Activated naive CD4-positive, alpha-beta T cell treated with Interleukin-2 at 50 U/mL for 16 hours (primary cell): ENCODE results near the gene LPCAT3.

Experiments used
- DNase-seq: peaks from one replicate; pipeline ENCODE4 v3.0.0-alpha.2; 2020

LPCAT3 gene

DNA sequence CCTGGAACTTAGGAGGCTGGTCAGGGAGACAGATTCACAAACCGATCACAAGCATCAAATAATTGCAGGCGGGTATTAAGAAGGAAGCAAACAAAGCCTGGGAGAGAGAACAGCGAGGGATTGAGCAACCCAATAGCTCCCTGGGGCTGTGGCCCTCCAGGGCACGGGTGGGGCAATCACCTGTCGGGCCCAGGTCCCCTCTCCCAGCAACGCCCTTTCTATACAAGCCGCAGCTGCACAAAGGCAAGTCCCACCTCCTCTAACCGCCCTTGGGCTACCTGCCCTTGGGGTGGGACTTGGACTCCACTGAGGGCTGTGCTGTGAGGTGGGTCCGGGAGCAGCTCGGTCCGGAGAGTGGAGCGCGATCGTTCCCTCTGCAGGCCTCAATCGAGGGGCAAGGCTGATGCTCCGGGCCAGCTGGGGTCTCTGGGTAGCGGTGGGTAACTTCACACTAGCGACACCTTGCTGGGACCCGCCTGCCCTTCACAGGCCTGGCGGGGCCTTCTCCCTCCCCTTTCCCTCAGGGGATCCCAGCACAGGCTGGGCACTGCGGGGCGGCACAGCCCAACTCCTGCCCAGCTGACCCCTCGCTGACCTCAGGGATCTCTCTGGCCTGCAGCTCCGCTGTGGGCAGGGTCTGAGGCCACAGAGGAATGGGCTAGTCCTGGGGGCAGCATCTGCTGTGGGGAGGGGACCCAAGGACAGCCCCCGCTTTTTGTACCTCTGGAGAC, 55.8 kb downstream of the LPCAT3 start:
- no peak for DNase-seq

DNA sequence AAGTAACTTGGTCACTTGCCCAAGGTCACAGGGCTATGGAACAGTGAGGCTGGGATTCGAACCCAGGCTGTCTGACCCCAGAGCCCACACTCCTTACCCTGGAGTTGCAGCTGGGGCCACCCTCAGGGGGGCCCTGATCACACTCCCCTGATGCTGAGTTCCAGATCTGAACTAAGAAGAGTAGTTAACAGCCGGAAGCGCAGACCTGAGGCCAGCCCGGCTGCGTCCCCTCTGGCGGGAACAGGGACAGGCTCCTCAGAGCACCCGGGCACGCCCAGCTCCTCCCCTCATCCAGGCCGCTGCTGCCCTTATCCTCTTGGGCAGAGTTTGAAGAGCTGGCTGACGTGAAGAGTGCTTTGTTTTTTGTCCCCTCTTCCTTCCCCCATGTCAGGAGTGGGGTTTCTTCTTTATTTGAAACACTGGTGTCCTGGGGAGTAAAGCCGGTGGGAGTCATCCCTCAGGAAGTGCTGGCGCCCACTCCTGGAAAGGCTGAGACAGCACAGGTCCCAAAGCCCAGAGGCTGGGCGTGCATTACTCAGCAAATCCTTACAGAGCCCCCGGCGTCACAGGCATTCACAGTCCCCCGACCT, 56.5 kb downstream of the LPCAT3 start:
- peak; percentile 68 for DNase-seq

DNA sequence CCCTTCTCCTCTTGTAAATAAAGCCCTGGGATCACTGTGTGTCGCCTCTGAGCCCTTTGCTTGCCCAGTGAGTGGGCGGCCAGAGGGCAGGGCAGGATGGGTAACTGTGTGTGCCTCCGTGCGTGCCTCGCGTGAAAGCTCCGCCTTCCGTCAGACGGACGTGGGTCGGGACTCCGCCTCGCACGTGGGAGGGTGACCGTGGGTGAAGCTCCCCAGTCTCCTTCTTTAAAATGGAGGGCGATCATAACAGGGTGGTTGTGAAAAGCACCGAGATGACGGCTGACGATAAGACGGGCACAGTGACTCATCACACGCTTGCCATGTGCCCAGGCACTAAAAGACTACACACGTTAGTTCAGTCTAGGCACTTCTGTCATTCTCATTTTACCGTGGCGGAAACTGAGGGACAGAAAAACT, 57.0 kb downstream of the LPCAT3 start:
- DNase-seq, result peak; percentile 97

DNA sequence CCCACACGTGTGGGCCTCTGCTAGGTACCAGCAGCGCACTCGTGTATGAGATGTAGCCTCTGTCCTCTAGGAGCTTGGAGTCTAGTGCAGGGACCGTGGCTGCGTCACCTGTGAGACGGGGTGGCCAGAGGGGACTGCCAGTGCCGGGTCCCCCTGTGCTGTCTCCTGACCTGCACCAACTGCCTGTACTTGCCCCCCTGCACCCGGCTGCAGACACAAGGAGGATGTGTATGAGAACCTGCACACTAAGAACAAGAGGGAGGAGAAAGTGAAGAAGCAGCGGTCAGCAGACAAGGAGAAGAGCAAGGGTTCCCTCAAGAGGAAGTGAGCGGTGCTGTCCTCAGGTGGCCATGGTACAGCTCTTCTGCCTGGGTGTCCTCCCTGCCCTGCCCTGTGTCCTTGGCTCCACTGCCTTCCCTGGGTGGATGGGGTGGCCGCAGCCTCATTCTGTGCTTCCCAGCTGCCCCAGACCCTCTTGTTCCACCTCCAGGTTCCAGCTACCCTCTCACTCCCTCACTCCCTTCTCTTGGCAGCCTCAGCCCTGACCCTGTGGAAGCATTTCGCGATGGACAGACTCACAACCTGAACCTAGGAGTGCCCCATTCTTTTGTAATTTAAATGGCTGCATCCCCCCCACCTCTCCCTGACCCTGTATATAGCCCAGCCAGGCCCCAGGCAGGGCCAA, 57.5 kb downstream of the LPCAT3 start:
- DNase-seq, result peak; percentile 36

DNA sequence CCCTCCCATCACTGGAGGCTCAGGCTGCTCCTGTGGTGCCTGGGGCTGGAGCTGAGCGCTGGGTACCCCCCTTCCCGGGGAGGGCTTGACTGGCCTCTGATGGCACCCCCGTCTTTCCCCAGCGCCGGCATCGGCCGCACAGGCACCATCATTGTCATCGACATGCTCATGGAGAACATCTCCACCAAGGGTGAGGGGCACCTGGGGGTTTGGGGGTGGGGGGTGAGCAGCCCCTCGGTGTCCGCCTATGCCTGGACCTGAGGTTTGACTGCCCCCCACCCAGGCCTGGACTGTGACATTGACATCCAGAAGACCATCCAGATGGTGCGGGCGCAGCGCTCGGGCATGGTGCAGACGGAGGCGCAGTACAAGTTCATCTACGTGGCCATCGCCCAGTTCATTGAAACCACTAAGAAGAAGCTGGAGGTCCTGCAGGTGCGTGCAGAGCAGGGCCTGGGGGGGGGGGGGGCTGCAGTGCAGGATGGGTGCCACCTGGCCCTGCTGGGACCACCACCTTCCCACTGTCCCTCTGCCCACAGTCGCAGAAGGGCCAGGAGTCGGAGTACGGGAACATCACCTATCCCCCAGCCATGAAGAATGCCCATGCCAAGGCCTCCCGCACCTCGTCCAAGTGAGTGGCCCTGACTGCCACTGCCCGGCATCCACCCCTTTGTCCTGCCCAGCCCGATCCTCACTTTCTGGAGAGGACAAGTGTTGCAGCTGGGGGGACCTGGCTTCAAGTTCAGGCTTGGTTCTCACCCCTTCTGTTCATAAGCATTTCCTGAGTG, 58.3 kb downstream of the LPCAT3 start:
- no peak for DNase-seq

DNA sequence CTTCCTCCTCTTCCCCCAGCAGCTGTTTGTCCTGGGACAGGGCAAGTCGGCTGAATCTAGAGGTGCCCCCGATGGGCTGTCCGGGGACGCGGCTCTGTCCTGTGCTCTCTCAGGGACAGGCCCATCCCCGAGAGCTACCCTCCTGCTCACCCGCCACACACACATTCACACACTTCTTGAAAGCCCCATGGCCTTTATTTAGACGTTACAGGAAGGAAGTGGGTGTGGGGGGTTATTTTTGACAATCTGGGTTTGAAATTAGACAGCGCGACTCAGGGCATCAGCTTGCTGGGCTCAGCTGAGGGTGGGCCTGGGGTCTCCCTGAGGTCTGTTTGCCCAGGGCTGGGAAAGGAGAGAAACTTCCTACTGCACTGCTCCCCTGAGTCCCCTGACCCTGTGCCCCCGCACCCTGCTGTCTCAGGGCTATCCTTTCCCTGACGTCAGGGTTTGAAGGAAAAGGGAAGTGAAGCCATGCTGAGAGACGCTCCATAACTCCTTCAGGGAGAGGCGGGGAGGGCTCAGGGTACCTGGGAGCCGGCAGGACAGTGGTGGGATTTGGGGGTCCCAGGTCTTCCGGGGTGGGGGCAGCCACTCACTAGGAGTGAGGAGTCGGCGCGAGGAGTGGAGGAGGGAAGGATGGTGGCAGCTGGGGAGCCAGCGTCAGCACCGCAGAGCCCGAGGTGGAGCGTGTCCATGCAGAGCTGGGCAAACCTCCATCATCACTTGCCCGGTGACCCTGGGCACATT, 59.0 kb downstream of the LPCAT3 start:
- peak; percentile 73 for DNase-seq

DNA sequence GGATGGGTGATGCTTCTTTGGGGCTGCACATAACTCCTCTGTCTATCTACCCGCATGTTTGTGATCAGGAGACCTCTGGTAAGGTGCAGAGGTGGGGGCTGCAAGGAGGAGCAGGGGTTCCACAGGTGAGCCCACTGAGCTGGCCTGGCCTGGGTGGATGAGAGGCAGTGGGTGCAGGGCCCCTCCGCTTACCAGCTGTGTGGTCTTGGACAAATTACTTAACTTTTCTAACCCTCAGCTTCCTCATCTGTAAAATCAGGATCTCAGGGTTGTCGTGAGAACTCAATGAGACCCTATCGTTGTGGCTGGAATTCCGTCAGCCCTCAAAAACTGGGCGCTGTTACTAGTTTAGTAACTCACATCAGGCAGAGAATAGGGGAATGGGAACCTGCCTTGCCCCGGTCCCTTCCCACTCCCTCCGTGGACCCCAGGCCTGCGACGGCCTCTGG, 59.6 kb downstream of the LPCAT3 start:
- DNase-seq, result no peak

DNA sequence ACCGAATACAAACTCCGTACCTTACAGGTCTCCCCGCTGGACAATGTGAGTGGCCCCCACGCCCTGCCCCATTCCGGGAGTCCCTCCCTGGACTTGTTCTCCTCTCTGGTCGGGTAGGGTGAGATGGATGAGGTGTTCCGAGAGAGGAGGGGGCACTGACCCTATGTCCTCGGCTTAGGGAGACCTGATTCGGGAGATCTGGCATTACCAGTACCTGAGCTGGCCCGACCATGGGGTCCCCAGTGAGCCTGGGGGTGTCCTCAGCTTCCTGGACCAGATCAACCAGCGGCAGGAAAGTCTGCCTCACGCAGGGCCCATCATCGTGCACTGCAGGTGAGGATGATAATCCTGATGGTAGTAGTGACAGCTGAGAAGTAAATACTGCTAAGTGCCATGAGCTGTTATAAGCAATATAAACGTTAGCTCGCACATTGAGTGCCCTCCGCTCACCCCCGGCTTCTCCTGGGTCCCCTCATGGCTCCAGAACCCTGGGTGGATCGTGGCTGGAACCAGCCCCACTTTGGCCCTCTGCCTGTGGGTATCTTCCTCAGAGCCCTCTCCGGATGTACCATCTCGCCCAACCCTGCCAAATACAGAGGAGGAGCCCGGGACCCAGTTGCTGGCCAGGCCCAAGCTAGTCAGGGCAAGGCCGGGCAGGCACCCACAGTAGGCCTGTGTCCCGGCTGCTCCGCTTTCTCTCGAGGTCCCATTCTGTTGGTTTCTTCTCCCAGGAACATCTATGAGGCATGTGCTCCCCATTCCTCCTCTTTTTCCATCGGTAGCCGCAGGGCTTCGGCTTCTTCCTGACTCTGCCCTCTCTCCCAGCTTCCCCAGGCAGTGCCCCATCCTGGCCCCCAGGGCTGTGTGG, 60.3 kb downstream of the LPCAT3 start:
- no peak for DNase-seq

DNA sequence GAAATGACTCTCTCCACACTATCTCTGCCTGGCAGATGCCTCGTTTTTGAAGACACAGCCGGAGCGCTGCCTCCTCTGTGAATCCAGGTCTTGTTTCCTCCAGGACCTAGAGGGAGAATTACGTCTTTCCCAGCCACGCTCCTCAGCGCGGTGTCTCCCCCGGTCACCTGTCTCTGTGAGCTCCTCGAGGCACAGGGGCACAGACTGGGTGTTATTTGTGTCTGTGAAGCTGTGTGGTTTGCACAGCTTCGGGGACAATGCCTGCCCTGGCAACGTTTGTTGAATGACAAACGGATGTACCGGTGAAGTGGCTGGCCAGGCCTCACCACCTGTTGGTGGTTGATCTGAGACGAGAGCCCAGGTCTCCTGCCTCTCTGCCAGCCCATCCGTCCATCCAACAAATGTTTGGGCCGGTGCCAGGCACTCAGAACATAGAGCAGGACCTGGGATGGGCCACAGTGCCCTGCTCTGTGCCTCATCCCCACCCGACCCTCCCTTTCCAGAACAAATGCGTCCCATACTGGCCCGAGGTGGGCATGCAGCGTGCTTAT, 61.0 kb downstream of the LPCAT3 start:
- DNase-seq, result no peak

DNA sequence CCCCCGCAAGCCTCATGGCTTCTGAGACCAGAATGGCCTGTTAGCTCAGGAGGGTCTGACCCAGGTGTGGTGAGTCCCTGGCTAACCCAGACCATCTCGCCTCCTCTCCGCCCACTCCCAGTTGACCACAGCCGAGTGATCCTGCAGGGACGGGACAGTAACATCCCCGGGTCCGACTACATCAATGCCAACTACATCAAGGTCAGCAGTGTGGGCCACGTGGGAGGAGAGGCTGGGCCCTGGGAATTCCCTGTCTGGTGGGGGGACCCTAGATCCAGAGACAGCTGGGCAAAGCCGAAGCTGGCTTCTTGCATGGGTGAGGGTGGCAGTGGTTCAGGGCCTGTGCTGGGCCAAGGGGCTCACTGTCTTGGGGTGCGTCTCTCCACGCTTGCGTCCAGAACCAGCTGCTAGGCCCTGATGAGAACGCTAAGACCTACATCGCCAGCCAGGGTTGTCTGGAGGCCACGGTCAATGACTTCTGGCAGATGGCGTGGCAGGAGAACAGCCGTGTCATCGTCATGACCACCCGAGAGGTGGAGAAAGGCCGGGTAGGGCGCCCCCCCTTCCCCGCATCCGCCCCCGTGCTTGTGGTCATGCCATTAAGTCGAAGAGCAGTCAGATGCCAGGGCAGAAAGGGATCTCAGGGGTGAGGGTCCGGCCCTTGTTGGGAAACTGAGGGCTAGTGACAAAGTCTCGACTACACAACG, 62.1 kb downstream of the LPCAT3 start:
- no peak for DNase-seq

DNA sequence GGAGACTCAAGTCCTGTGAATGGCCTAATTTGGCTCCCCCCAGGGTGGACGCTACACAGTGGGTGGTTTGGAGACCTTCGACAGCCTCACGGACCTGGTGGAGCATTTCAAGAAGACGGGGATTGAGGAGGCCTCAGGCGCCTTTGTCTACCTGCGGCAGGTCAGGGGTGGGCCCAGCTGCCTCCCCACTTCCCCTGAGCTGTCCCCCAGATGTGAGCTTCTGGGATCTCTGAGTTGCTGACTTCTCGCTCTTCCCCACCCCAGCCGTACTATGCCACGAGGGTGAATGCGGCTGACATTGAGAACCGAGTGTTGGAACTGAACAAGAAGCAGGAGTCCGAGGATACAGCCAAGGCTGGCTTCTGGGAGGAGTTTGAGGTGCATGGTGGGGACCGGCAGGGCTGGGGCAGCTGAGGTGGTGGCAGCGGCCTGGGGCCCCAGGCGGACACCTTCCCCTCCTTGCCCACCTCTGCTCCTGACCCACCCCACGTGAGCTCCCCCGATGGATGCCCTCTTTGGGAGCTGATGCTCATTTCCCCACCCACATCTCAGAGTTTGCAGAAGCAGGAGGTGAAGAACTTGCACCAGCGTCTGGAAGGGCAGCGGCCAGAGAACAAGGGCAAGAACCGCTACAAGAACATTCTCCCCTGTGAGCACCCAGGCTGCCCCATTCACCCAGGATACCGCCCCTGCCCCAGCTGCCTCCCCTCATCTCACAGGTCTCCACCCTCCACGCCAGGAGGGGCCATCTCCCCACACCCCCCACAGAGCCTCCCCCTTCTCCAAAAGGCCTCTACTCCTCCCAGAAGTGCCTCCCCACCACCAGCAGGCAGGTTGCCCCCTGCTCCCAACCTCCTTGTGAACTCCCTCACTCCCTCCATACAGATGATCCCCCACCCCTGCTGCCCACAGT, 62.9 kb downstream of the LPCAT3 start:
- DNase-seq, result no peak

DNA sequence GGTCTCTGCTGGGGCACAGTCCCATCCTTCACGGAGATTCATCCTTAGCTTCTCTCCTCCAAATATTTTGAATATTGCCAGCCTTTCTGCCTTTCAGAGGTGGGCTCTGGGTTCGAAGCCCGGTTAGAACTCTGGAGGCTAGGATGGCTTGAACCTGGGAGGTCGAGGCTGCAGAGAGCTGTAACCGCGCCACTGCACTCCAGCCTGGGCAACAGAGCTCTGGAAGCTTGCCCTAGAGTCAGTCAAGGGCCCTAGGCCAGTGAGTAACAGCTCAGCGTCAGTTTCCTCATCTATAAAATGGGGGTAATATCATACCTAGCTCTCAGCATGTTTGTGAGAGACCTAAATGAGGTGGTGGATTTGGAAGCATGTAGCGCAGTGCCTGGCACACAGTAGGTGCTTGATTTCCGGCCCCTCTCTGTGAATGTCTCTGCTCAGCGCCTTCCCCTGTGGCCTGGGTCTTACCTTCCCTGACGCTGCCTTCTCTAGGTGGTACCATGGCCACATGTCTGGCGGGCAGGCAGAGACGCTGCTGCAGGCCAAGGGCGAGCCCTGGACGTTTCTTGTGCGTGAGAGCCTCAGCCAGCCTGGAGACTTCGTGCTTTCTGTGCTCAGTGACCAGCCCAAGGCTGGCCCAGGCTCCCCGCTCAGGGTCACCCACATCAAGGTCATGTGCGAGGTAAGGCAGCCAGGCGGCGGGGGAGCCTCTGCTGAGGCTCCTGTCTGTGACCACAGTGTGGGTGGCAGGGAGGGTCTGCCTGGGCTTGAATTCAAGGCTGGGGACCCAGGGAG, 63.8 kb downstream of the LPCAT3 start:
- DNase-seq, result no peak

DNA sequence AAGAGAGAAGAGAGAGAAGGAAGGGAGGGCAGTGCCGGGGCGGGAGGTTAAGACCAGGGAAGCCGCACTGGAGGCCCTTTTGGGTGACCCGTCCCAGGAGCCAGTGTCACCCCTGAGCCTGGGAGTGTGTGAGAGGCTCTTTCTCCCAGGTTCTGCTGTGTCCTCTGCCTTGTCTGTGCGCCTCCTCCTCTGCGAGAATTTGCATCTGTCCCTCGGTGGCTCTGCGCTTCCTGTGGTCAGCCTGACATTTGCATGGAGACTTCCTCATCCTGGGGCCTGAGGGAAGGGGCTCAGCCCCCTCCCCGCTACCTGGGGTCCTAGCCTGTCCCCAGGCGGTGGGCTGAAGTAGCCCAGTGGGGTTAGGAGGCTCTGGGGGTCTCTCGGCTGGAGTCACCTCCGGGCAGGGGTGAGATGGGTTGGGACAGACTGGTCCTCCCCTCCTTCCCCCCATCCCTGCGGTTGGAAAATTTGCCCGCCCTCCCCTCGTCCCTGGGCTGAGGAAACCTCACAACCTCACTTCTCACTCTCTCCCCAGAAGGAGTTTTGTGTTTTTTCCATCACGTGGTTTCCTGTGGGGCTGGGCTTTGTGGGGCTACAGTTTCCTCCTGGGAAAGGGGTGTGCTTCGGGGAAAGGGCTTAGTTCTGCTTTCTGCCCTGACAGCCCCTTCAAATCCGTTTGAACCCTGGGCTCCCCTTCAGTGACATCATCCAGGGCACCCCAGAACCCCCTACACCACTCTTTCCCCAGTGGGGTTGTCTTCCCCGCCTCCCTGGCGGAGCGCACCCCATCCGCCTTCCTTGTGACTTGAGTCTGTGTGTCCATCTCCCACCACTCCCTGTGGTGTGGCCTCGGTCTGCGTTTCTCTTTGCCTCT, 64.6 kb downstream of the LPCAT3 start:
- DNase-seq, result peak; percentile 82

DNA sequence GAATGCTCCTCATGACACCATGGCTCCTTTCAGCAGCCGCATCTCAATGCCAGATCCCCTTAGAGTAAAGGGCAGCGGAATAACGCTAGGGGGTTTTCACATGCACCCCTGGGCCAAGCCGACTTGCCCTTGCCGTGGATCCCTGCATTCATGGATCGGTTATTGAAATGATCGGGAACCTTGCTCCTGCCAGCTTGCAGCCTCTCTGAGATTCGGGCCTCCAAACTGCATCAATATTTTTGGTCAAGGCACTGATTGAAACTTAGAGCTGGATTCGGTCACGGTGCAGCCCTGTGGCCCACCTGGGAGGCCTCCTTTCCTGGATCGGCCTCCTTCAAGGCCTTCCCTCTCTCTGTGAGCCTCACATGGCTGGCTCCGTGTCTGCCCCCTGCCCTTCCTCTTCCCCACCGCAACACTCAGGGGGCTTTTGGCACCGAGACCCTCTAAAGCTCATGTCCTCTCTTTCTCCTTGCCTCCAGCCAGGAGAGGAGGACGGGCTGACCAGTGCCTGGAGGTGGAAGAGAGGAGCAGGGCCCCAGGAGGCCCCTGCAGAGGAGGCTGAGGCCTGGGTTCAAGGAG, 65.3 kb downstream of the LPCAT3 start:
- DNase-seq, result no peak

DNA sequence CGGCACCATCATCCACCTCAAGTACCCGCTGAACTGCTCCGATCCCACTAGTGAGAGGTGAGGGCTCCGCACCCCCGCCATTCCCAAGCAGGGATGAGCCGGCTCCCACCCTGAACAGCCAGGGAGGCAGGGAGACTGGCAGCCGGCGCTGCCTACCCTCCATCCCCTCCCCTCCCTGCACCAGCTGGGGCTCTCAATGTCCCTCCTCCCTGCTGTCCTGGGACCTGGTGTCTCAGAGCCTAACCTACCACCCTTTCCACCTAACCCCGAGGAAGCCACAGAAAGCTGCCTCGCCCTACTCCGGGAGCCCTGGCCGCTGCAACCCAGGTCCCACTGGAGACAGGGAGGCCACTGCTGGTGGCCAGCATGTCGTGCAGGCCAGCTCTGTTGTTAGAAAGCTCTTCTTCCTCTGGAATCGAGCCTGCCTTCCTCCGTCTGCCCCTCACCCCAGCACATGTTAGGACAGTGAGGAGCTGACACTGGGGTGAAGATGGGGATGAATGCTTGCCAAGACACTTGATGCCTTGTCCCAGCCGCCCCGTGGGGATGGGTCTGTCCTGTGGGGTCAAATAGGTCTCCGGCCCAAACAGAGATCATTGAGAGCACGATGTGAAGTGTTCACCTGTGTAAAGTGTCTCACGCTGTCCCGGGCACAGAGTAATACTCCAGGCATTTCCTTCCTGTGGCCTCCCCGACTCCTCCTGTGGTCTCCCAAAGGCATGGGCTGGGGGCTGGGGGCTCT, 66.0 kb downstream of the LPCAT3 start:
- no peak for DNase-seq

DNA sequence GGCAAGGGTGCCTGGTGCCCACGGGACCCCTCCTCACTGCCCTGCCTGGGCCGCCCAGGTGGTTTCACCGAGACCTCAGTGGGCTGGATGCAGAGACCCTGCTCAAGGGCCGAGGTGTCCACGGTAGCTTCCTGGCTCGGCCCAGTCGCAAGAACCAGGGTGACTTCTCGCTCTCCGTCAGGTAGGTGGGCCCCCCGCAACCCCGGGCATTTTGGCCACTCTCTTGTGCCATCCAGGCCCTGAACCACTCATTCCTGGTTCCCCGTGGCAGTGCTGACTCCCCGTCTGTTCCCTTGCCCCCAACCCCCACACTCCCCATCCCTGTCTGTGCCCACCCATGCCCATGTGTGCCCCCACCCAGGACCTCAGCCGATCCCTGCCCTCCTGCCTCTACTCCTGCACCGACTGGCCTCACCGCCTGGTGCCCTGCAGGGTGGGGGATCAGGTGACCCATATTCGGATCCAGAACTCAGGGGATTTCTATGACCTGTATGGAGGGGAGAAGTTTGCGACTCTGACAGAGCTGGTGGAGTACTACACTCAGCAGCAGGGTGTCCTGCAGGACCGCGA, 66.6 kb downstream of the LPCAT3 start:
- peak; percentile 35 for DNase-seq
